ENCODE data around the gene HCST. TPM values are rescaled to one million over a fixed set of nuclear protein-coding genes. Genes with fewer than 3 reads are reported as not detected.
"Not testable (repeated sequence)": the region's sequence is repeated elsewhere in the genome, so short reads cannot be mapped to it uniquely, and the experiment has no call there.

The HCST gene
- total RNA-seq, 1 donor from 2014 or later = 6.8 TPM

GRCh38 chr19:35879770-35880317 is 22.5 kb upstream of the HCST start:
- peak; percentile 84 for DNase-seq (ENCODE audit: low spot score)

- DNase-seq (ENCODE audit: low spot score) = peak; percentile 65
These were observed 20.1 kb upstream of the HCST start for GRCh38 chr19:35882114-35882832.

GRCh38 chr19:35883882-35884281 is 18.4 kb upstream of the HCST start:
- DNase-seq (ENCODE audit: low spot score) = no peak

- DNase-seq (ENCODE audit: low spot score) = no peak
These were observed 17.0 kb upstream of the HCST start for GRCh38 chr19:35885225-35885738.

- DNase-seq (ENCODE audit: low spot score) = no peak
These were observed 16.4 kb upstream of the HCST start for GRCh38 chr19:35885904-35886303.

GRCh38 chr19:35887197-35887596 is 15.1 kb upstream of the HCST start:
- DNase-seq (ENCODE audit: low spot score) = no peak

- no peak for DNase-seq (ENCODE audit: low spot score)
These were observed 13.9 kb upstream of the HCST start for GRCh38 chr19:35888398-35888797.

GRCh38 chr19:35889370-35890112 is 12.8 kb upstream of the HCST start:
- DNase-seq (ENCODE audit: low spot score) = no peak

- DNase-seq (ENCODE audit: low spot score) = no peak
These were observed 12.1 kb upstream of the HCST start for GRCh38 chr19:35890113-35890650.

GRCh38 chr19:35891819-35892218 is 10.5 kb upstream of the HCST start:
- DNase-seq (ENCODE audit: low spot score) = not testable (repeated sequence)

- no peak for DNase-seq (ENCODE audit: low spot score)
These were observed 8.0 kb upstream of the HCST start for GRCh38 chr19:35894342-35894741.

GRCh38 chr19:35895911-35896642 is 6.3 kb upstream of the HCST start:
- DNase-seq (ENCODE audit: low spot score) = no peak

GRCh38 chr19:35896643-35897040 is 5.7 kb upstream of the HCST start:
- no peak for DNase-seq (ENCODE audit: low spot score)

- DNase-seq (ENCODE audit: low spot score) = no peak
These were observed 4.5 kb upstream of the HCST start for GRCh38 chr19:35897706-35898451.

GRCh38 chr19:35898499-35898809 is 3.9 kb upstream of the HCST start:
- DNase-seq (ENCODE audit: low spot score) = no peak

GRCh38 chr19:35899547-35900214 is 2.6 kb upstream of the HCST start:
- DNase-seq (ENCODE audit: low spot score) = peak; percentile 83

GRCh38 chr19:35901055-35901644 is 1.2 kb upstream of the HCST start:
- DNase-seq (ENCODE audit: low spot score) = no peak

GRCh38 chr19:35902870-35903475 is 644 bp downstream of the HCST start:
- no peak for DNase-seq (ENCODE audit: low spot score)

- DNase-seq (ENCODE audit: low spot score) = peak; percentile 82
These were observed 1.3 kb downstream of the HCST start for GRCh38 chr19:35903550-35904179.
